Natural killer cell (primary cell): Measurements from ENCODE around the gene HTR5A. TPM values are rescaled to one million over a fixed set of nuclear protein-coding genes. Genes with fewer than 3 reads are reported as not detected.

Experiments
- ATAC-seq, 3 donors: fragments of 150-1000 bp in 2 of 3; fragments of 200-7000 bp in 1 of 3; cut with Tn5 transposase; 1 replicate in 1 of 3; 2 replicates in 2 of 3; pipeline ENCODE4 v1.10.0; 2021; ENCODE audit warnings: mild to moderate bottlenecking in 2 of 3, moderate library complexity in 2 of 3
- DNase-seq, 2 donors: peaks; one replicate each; pipeline versions ENCODE4 v3.0.0 to v3.0.0-alpha.2; 2013 to 2021; ENCODE audit warnings: mixed read lengths in 1 of 2
- H3K27ac ChIP-seq: one replicate; pipeline ENCODE4 v1.5.1; 2013; ENCODE audit warnings: mild to moderate bottlenecking, low read length
- H3K27me3 ChIP-seq: one replicate; pipeline ENCODE4 v1.6.1; 2013; ENCODE audit warnings: low read length; ENCODE audit not compliant: control insufficient read depth, insufficient read depth
- H3K36me3 ChIP-seq: one replicate; pipeline ENCODE4 v1.6.1; 2013; ENCODE audit warnings: low read length; ENCODE audit not compliant: control insufficient read depth, insufficient read depth
- H3K4me1 ChIP-seq: one replicate; pipeline ENCODE4 v1.6.1; 2013; ENCODE audit warnings: low read length; ENCODE audit not compliant: control insufficient read depth, insufficient read depth
- H3K4me3 ChIP-seq: one replicate; pipeline ENCODE4 v1.5.1; 2013; ENCODE audit warnings: low read length
- H3K9me3 ChIP-seq: one replicate; pipeline ENCODE4 v1.6.1; 2013; ENCODE audit warnings: low read length; ENCODE audit not compliant: control insufficient read depth, insufficient read depth
- H3K27ac Mint-ChIP-seq, 2 donors: one replicate each; pipeline ENCODE4 v1.8.0; 2022; ENCODE audit warnings: mild to moderate bottlenecking in 2 of 2, mixed read lengths in 2 of 2, moderate library complexity in 1 of 2
- H3K27me3 Mint-ChIP-seq, 2 donors: one replicate each; pipeline ENCODE4 v1.8.0; 2022; ENCODE audit warnings: low read depth in 2 of 2, mixed read lengths in 2 of 2
- H3K36me3 Mint-ChIP-seq: one replicate; pipeline ENCODE4 v1.8.0; 2022; ENCODE audit warnings: mixed read lengths
- H3K4me1 Mint-ChIP-seq, 2 donors: one replicate each; pipeline ENCODE4 v1.8.0; 2022; ENCODE audit warnings: mixed read lengths in 2 of 2
- H3K4me3 Mint-ChIP-seq: one replicate; pipeline ENCODE4 v1.8.0; 2022; ENCODE audit warnings: mild to moderate bottlenecking, moderate library complexity, mixed read lengths
- H3K9me3 Mint-ChIP-seq, 2 donors: one replicate each; pipeline ENCODE4 v1.8.0; 2022; ENCODE audit warnings: mixed read lengths in 2 of 2
- CTCF ChIP-seq: fragments of 200-600 bp; IDR thresholded peaks from one replicate; pipeline ENCODE4 v1.8.0; 2022; ENCODE audit warnings: antibody characterized with exemption
- WGBS: methylation state at CpG from one replicate; pipeline ENCODE4 v1.1.7; 2013; ENCODE audit warnings: missing lambda C conversion rate; ENCODE audit not compliant: insufficient coverage; 5-methylcytosine and 5-hydroxymethylcytosine counted together
- intact Hi-C: fragments of 100-400 bp; cut with micrococcal nuclease; formaldehyde crosslinking; loops from one replicate; pipeline ENCODE4 v1.14.2; 2022
- total RNA-seq, 4 donors: library from RNA; stranded (reverse); fragments of 120-200 nt in 1 of 4; gene quantifications; one replicate each; pipeline versions ENCODE4 v1.2.3 to v1.2.4, GENCODE V29; 2013 to 2022

Gene HTR5A
- total RNA-seq, 3 donors from 2014 or later (not counting 1 experiment from before 2014, with no cell fraction given) = not detected

DNA sequence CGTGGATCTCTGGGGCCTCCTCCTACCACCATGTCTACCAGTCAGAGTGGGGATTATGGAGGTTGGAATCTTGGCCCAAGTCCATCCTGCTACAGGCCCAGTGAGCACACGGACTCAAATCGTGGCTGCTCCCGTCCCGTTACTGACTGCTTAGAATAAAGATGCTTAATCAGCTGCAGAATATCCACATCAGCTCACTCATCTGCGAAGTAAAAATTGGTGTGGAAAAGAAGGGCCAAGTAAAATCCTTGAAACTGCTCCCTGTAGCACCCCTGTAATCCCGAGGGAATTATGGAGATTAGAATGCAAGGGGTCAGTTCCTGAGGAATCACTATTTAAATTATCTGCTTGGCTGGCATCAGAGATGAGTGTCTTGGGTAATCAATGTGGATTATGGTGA lies 13.0 kb upstream of the HTR5A start:
- no peak for ATAC-seq
- no peaks in the 10 kb centered on the region for H3K27me3 ChIP-seq
- Mint-ChIP-seq H3K4me1 (no peaks in the 10 kb centered on the region), H3K27me3 (peaks cover 0 to 5% of the 10 kb centered on the region in 2 donors), H3K36me3 (no peaks in the 10 kb centered on the region), H3K27ac (no peak overlapping the region), H3K9me3 (no peaks in the 10 kb centered on the region), H3K4me3 (no peak overlapping the region)
- no peaks in the 10 kb centered on the region for H3K4me1 ChIP-seq
- no peaks in the 10 kb centered on the region for H3K9me3 ChIP-seq
- 89% methylated on average over 5 of the region's 7 CpGs for WGBS
- intact Hi-C loops = no loop called here
- no peak for DNase-seq
- no peak for TF ChIP-seq CTCF
- H3K36me3 ChIP-seq = no peaks in the 10 kb centered on the region
- no peak overlapping the region for H3K4me3 ChIP-seq
- H3K27ac ChIP-seq = no peak overlapping the region

GRCh38 chr7:155058896-155059295 lies 11.2 kb upstream of the HTR5A start:
- no peak for TF ChIP-seq CTCF
- ATAC-seq (no peak), DNase-seq (no peak)
- Mint-ChIP-seq H3K4me1 (no peaks in the 10 kb centered on the region), H3K4me3 (no peak overlapping the region), H3K36me3 (no peaks in the 10 kb centered on the region), H3K27ac (no peak overlapping the region), H3K27me3 (peaks cover under 1 to 4% of the 10 kb centered on the region in 2 donors), H3K9me3 (no peaks in the 10 kb centered on the region)
- H3K27ac ChIP-seq = no peak overlapping the region
- intact Hi-C loops = no loop called here
- H3K4me1 ChIP-seq = no peaks in the 10 kb centered on the region
- no peaks in the 10 kb centered on the region for H3K27me3 ChIP-seq
- no peak overlapping the region for H3K4me3 ChIP-seq
- WGBS = 82% methylated on average over 4 of the region's 4 CpGs
- no peaks in the 10 kb centered on the region for H3K36me3 ChIP-seq
- H3K9me3 ChIP-seq = no peaks in the 10 kb centered on the region

DNA sequence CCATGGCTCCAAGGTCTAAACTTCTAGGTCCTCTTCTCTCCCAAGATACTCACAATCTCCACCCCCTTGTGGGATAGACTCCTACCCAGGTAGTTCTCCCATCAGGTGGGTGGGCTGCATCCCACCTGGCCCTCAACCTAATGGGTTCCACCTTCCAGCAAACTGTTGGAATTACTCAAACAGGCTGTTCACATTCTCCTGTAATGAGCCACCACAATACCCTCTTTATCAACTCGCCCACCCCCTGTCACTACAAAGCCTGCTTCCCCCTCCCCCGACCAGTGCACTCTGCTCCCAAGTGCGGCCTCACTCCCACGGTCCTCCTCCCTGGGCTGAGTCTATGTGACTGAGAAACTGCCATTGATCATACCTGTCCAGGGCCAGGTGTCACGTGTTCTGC lies 10.4 kb upstream of the HTR5A start:
- Histone ChIP-seq H3K36me3 (no peaks in the 10 kb centered on the region), H3K9me3 (no peaks in the 10 kb centered on the region), H3K27me3 (no peaks in the 10 kb centered on the region), H3K27ac (no peak overlapping the region), H3K4me3 (no peak overlapping the region), H3K4me1 (no peaks in the 10 kb centered on the region)
- WGBS = 64% methylated on average over 5 of the region's 5 CpGs
- H3K4me1 Mint-ChIP-seq = no peaks in the 10 kb centered on the region
- H3K27ac Mint-ChIP-seq = no peak overlapping the region
- H3K4me3 Mint-ChIP-seq = no peak overlapping the region
- intact Hi-C loops = no loop called here
- no peak for TF ChIP-seq CTCF
- no peaks in the 10 kb centered on the region for H3K36me3 Mint-ChIP-seq
- H3K9me3 Mint-ChIP-seq = no peaks in the 10 kb centered on the region
- H3K27me3 Mint-ChIP-seq = peaks cover 5 to 9% of the 10 kb centered on the region in 2 donors
- DNase-seq = no peak
- no peak for ATAC-seq

- H3K36me3 Mint-ChIP-seq = no peaks in the 10 kb centered on the region
- Histone ChIP-seq H3K27ac (no peak overlapping the region), H3K27me3 (no peaks in the 10 kb centered on the region), H3K36me3 (no peaks in the 10 kb centered on the region), H3K4me3 (no peak overlapping the region), H3K9me3 (no peaks in the 10 kb centered on the region), H3K4me1 (no peaks in the 10 kb centered on the region)
- intact Hi-C loops = no loop called here
- DNase-seq = no peak
- no peak for TF ChIP-seq CTCF
- no peaks in the 10 kb centered on the region for H3K4me1 Mint-ChIP-seq
- ATAC-seq = no peak
- WGBS = 56% methylated on average over 2 of the region's 5 CpGs
- H3K4me3 Mint-ChIP-seq = no peak overlapping the region
- H3K27ac Mint-ChIP-seq = no peak overlapping the region
- H3K9me3 Mint-ChIP-seq = no peaks in the 10 kb centered on the region
- peaks cover 11 to 13% of the 10 kb centered on the region in 2 donors for H3K27me3 Mint-ChIP-seq
Observed at GRCh38 chr7:155062411-155062810, 7.7 kb upstream of the HTR5A start.
